ENCODE data around the gene PCDHGA3. TPM values are rescaled to one million over a fixed set of nuclear protein-coding genes. Genes with fewer than 3 reads are reported as not detected.
A peak's percentile ranks its signal among the peaks of the same experiment; 100 is the strongest.
"Not testable (repeated sequence)": the region's sequence is repeated elsewhere in the genome, so short reads cannot be mapped to it uniquely, and the experiment has no call there.

PCDHGA3 gene
- total and polyA plus RNA-seq, 2 experiments from 2014 or later: 5.4 to 7.6 TPM

GRCh38 chr5:141371572-141372475, 28.2 kb downstream of the PCDHGA3 start:
- Histone ChIP-seq H3K4me3 (no peak overlapping the region), H3F3A (ENCODE audit: insufficient read depth) (no peaks in the 10 kb centered on the region), H2AFZ (no peak overlapping the region), H3K9me3 (ENCODE audit: low read depth) (no peaks in the 10 kb centered on the region), H3K36me3 (ENCODE audit: low read depth) (no peaks in the 10 kb centered on the region), H3K4me1 (ENCODE audit: insufficient read depth) (no peaks in the 10 kb centered on the region), H4K20me1 (ENCODE audit: insufficient read depth) (no peaks in the 10 kb centered on the region), H3K9ac (no peak overlapping the region), H3K4me2 (ENCODE audit: unreplicated experiment) (no peak overlapping the region), H3K27ac (no peak overlapping the region), H3K27me3 (replicated peaks; ENCODE audit: insufficient read depth) (no peaks in the 10 kb centered on the region), H3K79me2 (ENCODE audit: insufficient read depth) (no peaks in the 10 kb centered on the region), H3K9me2 (ENCODE audit: insufficient read depth) (no peaks in the 10 kb centered on the region)
- TF ChIP-seq EZH2phosphoT487 (IDR thresholded peaks at IDR 0.05; ENCODE audit: insufficient read depth, low read depth): no peak
- TF ChIP-seq EZH2 (IDR thresholded peaks at IDR 0.05; ENCODE audit: insufficient read depth, poor library complexity, severe bottlenecking): no peak
- WGBS, 2 experiments (ENCODE audit: low coverage in 1 of 2, low lambda C conversion rate in 2 of 2, missing lambda C conversion rate in 2 of 2): 49 to 52% methylated on average over 59 to 68 of the region's 69 CpGs
- DNase-seq: no peak
- in situ Hi-C loops (cut with MboI): no loop called here

DNA sequence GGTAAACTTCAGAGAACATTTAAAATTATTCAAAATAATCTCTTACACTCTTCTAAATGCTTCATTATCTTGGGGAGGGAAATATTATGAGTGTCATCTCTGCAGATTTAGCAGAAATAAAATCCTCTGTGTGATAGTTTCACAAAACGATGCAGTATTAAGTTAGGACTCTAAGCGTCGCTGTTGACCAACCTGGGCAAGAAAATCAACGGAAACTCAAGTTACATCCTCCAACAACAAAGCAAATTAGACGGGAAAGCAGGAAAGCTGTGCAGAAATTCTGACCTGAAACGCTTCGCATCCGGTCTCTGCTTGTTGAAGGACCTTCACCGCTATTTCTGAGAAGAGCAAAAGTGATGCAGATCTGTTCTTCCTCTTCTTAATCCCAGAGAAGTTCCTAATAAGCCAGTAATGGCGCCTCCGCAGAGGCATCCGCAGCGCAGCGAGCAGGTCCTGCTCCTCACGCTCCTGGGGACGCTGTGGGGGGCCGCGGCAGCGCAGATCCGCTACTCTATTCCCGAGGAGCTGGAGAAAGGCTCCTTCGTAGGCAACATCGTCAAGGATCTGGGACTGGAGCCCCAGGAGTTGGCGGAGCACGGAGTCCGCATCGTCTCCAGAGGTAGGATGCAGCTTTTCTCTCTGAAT, 30.2 kb downstream of the PCDHGA3 start, which contains the start of gene PCDHGA6:
PCDHGA6 (plus strand) TSS at position 219 of the 645 bp plus-strand sequence; CDS start at position 412, 193 bp downstream.
- Histone ChIP-seq H3K36me3 (ENCODE audit: low read depth) (no peaks in the 10 kb centered on the region), H3K79me2 (ENCODE audit: insufficient read depth) (no peaks in the 10 kb centered on the region), H3K4me1 (ENCODE audit: insufficient read depth) (no peaks in the 10 kb centered on the region), H3K9ac (peak within 1 kb of the TSS; percentile 67), H3K27me3 (replicated peaks; ENCODE audit: insufficient read depth) (no peaks in the 10 kb centered on the region), H2AFZ (peak within 1 kb of the TSS; percentile 92), H3K9me3 (ENCODE audit: low read depth) (no peaks in the 10 kb centered on the region), H3K4me3 (peak within 1 kb of the TSS; percentile 77), H3K9me2 (ENCODE audit: insufficient read depth) (no peaks in the 10 kb centered on the region), H3K4me2 (ENCODE audit: unreplicated experiment) (peak within 1 kb of the TSS; percentile 80), H3F3A (ENCODE audit: insufficient read depth) (no peaks in the 10 kb centered on the region), H3K27ac (peak within 1 kb of the TSS; percentile 44), H4K20me1 (ENCODE audit: insufficient read depth) (no peaks in the 10 kb centered on the region)
- 13 to 20% methylated on average over 27 of the region's 27 CpGs for WGBS, 2 experiments (ENCODE audit: low coverage in 1 of 2, low lambda C conversion rate in 2 of 2, missing lambda C conversion rate in 2 of 2)
- DNase-seq: peak; percentile 64
- in situ Hi-C loops (cut with MboI): no loop called here
- no peak for TF ChIP-seq EZH2phosphoT487 (IDR thresholded peaks at IDR 0.05; ENCODE audit: insufficient read depth, low read depth)
- no peak for TF ChIP-seq EZH2 (IDR thresholded peaks at IDR 0.05; ENCODE audit: insufficient read depth, poor library complexity, severe bottlenecking)

DNA sequence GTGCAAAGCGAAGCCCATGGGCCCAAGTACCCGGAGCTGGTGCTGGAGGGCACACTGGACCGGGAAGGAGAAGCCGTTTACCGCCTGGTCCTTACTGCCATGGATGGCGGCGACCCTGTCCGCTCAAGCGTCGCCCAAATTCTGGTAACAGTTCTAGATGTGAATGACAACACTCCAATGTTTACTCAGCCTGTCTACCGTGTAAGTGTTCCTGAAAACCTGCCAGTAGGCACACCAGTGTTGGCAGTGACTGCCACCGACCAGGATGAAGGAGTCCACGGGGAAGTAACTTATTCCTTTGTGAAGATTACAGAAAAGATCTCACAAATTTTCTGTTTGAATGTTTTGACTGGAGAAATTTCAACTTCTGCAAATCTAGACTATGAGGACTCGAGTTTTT, 31.0 kb downstream of the PCDHGA3 start:
- Histone ChIP-seq H3K9me3 (ENCODE audit: low read depth) (no peaks in the 10 kb centered on the region), H3K36me3 (ENCODE audit: low read depth) (no peaks in the 10 kb centered on the region), H3K9me2 (ENCODE audit: insufficient read depth) (no peaks in the 10 kb centered on the region), H3F3A (ENCODE audit: insufficient read depth) (no peaks in the 10 kb centered on the region), H3K4me2 (ENCODE audit: unreplicated experiment) (peak overlapping the region; percentile 80), H3K27ac (no peak overlapping the region), H3K4me1 (ENCODE audit: insufficient read depth) (no peaks in the 10 kb centered on the region), H3K79me2 (ENCODE audit: insufficient read depth) (no peaks in the 10 kb centered on the region), H2AFZ (peak overlapping the region; percentile 92), H3K9ac (no peak overlapping the region), H4K20me1 (ENCODE audit: insufficient read depth) (no peaks in the 10 kb centered on the region), H3K27me3 (replicated peaks; ENCODE audit: insufficient read depth) (no peaks in the 10 kb centered on the region), H3K4me3 (peak overlapping the region; percentile 77)
- WGBS, 2 experiments (ENCODE audit: low coverage in 1 of 2, low lambda C conversion rate in 2 of 2, missing lambda C conversion rate in 2 of 2): 53 to 61% methylated on average over 14 of the region's 14 CpGs
- in situ Hi-C loops (cut with MboI): no loop called here
- TF ChIP-seq EZH2phosphoT487 (IDR thresholded peaks at IDR 0.05; ENCODE audit: insufficient read depth, low read depth): no peak
- no peak for TF ChIP-seq EZH2 (IDR thresholded peaks at IDR 0.05; ENCODE audit: insufficient read depth, poor library complexity, severe bottlenecking)
- DNase-seq: no peak

DNA sequence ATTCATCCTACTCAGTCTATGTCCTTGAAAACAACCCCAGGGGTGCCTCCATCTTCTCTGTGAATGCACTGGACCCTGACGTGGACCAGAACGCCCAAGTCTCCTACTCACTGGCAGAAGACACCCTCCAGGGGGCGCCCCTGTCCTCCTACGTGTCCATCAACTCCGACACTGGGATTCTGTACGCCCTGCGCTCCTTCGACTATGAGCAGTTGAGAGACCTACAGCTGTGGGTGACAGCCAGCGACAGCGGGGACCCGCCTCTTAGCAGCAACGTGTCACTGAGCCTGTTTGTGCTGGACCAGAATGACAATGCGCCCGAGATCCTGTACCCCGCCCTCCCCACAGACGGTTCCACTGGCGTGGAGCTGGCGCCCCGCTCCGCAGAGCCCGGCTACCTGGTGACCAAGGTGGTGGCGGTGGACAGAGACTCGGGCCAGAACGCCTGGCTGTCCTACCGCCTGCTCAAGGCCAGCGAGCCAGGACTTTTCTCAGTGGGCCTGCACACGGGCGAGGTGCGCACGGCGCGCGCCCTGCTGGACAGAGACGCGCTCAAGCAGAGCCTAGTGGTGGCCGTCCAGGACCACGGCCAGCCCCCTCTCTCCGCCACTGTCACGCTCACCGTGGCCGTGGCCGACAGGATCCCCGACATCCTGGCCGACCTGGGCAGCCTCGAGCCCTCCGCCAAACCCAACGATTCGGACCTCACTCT, 32.0 kb downstream of the PCDHGA3 start:
- H3K36me3 ChIP-seq (ENCODE audit: low read depth); H4K20me1 ChIP-seq (ENCODE audit: insufficient read depth); H2AFZ ChIP-seq; DNase-seq; in situ Hi-C loops (cut with MboI); H3K9me2 ChIP-seq (ENCODE audit: insufficient read depth); H3K4me2 ChIP-seq (ENCODE audit: unreplicated experiment); H3K27me3 ChIP-seq (replicated peaks; ENCODE audit: insufficient read depth); H3K27ac ChIP-seq; H3K4me3 ChIP-seq; H3F3A ChIP-seq (ENCODE audit: insufficient read depth); H3K9ac ChIP-seq; H3K4me1 ChIP-seq (ENCODE audit: insufficient read depth); H3K9me3 ChIP-seq (ENCODE audit: low read depth); H3K79me2 ChIP-seq (ENCODE audit: insufficient read depth): not testable (repeated sequence)
- WGBS, 2 experiments (ENCODE audit: low coverage in 1 of 2, low lambda C conversion rate in 2 of 2, missing lambda C conversion rate in 2 of 2): 53 to 66% methylated on average over 32 to 34 of the region's 48 CpGs

Data from GM23248 (cell line).